ENCODE measurements around the gene MARCHF11.

MARCHF11 gene

GRCh38 chr5:16128944-16129343 is 50.6 kb downstream of the MARCHF11 start:
- DNase-seq = no peak

- no peak for DNase-seq
Measured at GRCh38 chr5:16127865-16128544, 51.6 kb downstream of the MARCHF11 start.

- no peak for DNase-seq
Measured at GRCh38 chr5:16120579-16120978, 59.0 kb downstream of the MARCHF11 start.

- no peak for DNase-seq
Measured at GRCh38 chr5:16119790-16120189, 59.8 kb downstream of the MARCHF11 start.

- no peak for DNase-seq
Measured at GRCh38 chr5:16115140-16115539, 64.5 kb downstream of the MARCHF11 start.

- DNase-seq = peak; percentile 42
Measured at GRCh38 chr5:16108418-16108817, 71.2 kb downstream of the MARCHF11 start.

- DNase-seq = no peak
Measured at GRCh38 chr5:16104961-16105360, 74.6 kb downstream of the MARCHF11 start.

GRCh38 chr5:16095612-16096011 is 84.0 kb downstream of the MARCHF11 start:
- DNase-seq = no peak

- no peak for DNase-seq
Measured at GRCh38 chr5:16090270-16090669, 89.3 kb downstream of the MARCHF11 start.

GRCh38 chr5:16082982-16083381 is 96.6 kb downstream of the MARCHF11 start:
- no peak for DNase-seq

- DNase-seq = no peak
Measured at GRCh38 chr5:16082053-16082452, 97.5 kb downstream of the MARCHF11 start.

- no peak for DNase-seq
Measured at GRCh38 chr5:16081376-16081955, 98.1 kb downstream of the MARCHF11 start.

- no peak for DNase-seq
Measured at GRCh38 chr5:16076657-16077056, 102.9 kb downstream of the MARCHF11 start.

- no peak for DNase-seq
Measured at GRCh38 chr5:16074358-16074757, 105.2 kb downstream of the MARCHF11 start.

- DNase-seq = no peak
Measured at GRCh38 chr5:16072616-16073015, 107.0 kb downstream of the MARCHF11 start.

- no peak for DNase-seq
Measured at GRCh38 chr5:16067415-16067814, 112.2 kb downstream of the MARCHF11 start.

- DNase-seq = no peak
Measured at GRCh38 chr5:16066810-16067209, 112.8 kb downstream of the MARCHF11 start.

- DNase-seq = no peak
Measured at GRCh38 chr5:16066320-16066719, 113.3 kb downstream of the MARCHF11 start.

- DNase-seq = no peak
Measured at GRCh38 chr5:16065831-16066230, 113.8 kb downstream of the MARCHF11 start.

- DNase-seq = no peak
Measured at GRCh38 chr5:16064135-16064893, 115.3 kb downstream of the MARCHF11 start.

- DNase-seq = no peak
Measured at GRCh38 chr5:16061163-16061562, 118.4 kb downstream of the MARCHF11 start.

- DNase-seq = no peak
Measured at GRCh38 chr5:16057277-16057676, 122.3 kb downstream of the MARCHF11 start.

- DNase-seq = no peak
Measured at GRCh38 chr5:16051246-16051755, 128.3 kb downstream of the MARCHF11 start.

- no peak for DNase-seq
Measured at GRCh38 chr5:16050414-16050813, 129.2 kb downstream of the MARCHF11 start.
